HCT116 (cell line): ENCODE measurements around the gene ARMC2.

Experiments used
- JUND ChIP-seq: IDR thresholded peaks from 2 replicates; pipeline ENCODE4 v1.6.1; 2012
- SRF ChIP-seq: IDR thresholded peaks from 2 replicates; pipeline ENCODE4 v1.6.1; 2012; ENCODE audit warnings: low read depth

- TF ChIP-seq JUND (no peak), SRF (no peak)
Measured at GRCh38 chr6:108810057-108810643, 38.1 kb upstream of the ARMC2 start.
